HCT116 (cell line): Measurements from ENCODE around the gene CCNL2. TPM values are rescaled to one million over a fixed set of nuclear protein-coding genes. Genes with fewer than 3 reads are reported as not detected.

Experiments
- ATAC-seq: fragments of 200-7000 bp; cut with Tn5 transposase; 2 replicates; pipeline ENCODE4 v1.9.1; 2020; ENCODE audit warnings: mild to moderate bottlenecking, moderate library complexity
- BruUV-seq: library from RNA; stranded (reverse); fragments of 400-500 nt; replicated peaks from 2 replicates; lab custom pipeline; 2021; lab: Mats Ljungman, UMichigan
- CTCF ChIA-PET: fragments of 300-600 bp; sonication (Branson Sonifier 250); formaldehyde crosslinking; loops from one replicate; lab custom pipeline; 2021; ENCODE audit warnings: antibody characterized with exemption; lab: Charles Lee
- POLR2A ChIA-PET: fragments of 300-600, 350-600 bp; sonication (Branson Sonifier 250); formaldehyde crosslinking; loops from one replicate; lab custom pipeline; 2021; ENCODE audit warnings: antibody characterized with exemption; lab: Charles Lee
- RAD21 ChIA-PET, 2 experiments: fragments of 300-600 bp; sonication (Branson Sonifier 250); formaldehyde crosslinking; loops; one replicate each; lab custom pipeline; 2023; ENCODE audit warnings: low total read pairs in 2 of 2; ENCODE audit not compliant: uncharacterized antibody in 2 of 2, unreplicated experiment in 2 of 2, low non-redundant PET in 1 of 2; lab: Charles Lee
- DNase-seq: peaks from one replicate; pipeline ENCODE4 v3.0.0-alpha.2; 2010; ENCODE audit warnings: low read depth, low spot score
- H2AFZ ChIP-seq: fragments of 200-600 bp; shearing (Covaris generic), sonication (generic); 2 replicates; pipeline ENCODE4 v1.6.1; 2017; ENCODE audit warnings: low read depth, mixed run types, mixed read lengths, antibody characterized with exemption, low read length; ENCODE audit not compliant: poor library complexity, severe bottlenecking
- H3K27ac ChIP-seq: 2 replicates; pipeline ENCODE4 v1.5.1; 2012; ENCODE audit warnings: low read depth, low read length
- H3K27me3 ChIP-seq: fragments of 200-600 bp; sonication (generic); 2 replicates; pipeline ENCODE4 v1.6.1; 2016; ENCODE audit warnings: mixed run types, low read length, mixed read lengths; ENCODE audit not compliant: insufficient read depth
- H3K36me3 ChIP-seq, 2 experiments: fragments of 200-500 bp in 1 of 2; fragments of 200-600 bp in 1 of 2; sonication (Bioruptor generic) in 1 of 2; sonication (generic) in 1 of 2; 2 replicates each; pipeline versions ENCODE4 v1.5.1 to v1.6.1; 2014 to 2016; ENCODE audit warnings: low read length in 2 of 2, inconsistent platforms in 1 of 2, mixed read lengths in 1 of 2, mixed run types in 1 of 2; ENCODE audit not compliant: insufficient read depth in 2 of 2, control insufficient read depth in 1 of 2
- H3K4me1 ChIP-seq, 2 experiments: fragments of 200-600 bp in 1 of 2; sonication (generic) in 1 of 2; 2 replicates each; pipeline versions ENCODE4 v1.5.1 to v1.6.1; 2012 to 2017; ENCODE audit warnings: low read length in 2 of 2, inconsistent platforms in 1 of 2, mild to moderate bottlenecking in 1 of 2, mixed read lengths in 1 of 2, mixed run types in 1 of 2, moderate library complexity in 1 of 2; ENCODE audit not compliant: insufficient read depth in 2 of 2, control insufficient read depth in 1 of 2
- H3K4me2 ChIP-seq: fragments of 200-600 bp; sonication (generic); 2 replicates; pipeline ENCODE4 v1.6.1; 2017; ENCODE audit warnings: mixed run types, low read length, mixed read lengths
- H3K4me3 ChIP-seq, 2 experiments: fragments of 200-600 bp in 1 of 2; sonication (generic) in 1 of 2; replicated peaks in 1 of 2; 2 replicates each; pipeline ENCODE4 v1.5.1; 2011 to 2016; ENCODE audit warnings: low read length in 2 of 2, control low read depth in 1 of 2, low read depth in 1 of 2, mild to moderate bottlenecking in 1 of 2, mixed read lengths in 1 of 2, mixed run types in 1 of 2
- H3K79me2 ChIP-seq: fragments of 200-600 bp; sonication (generic); 2 replicates; pipeline ENCODE4 v1.6.1; 2017; ENCODE audit warnings: mild to moderate bottlenecking, mixed run types, low read length, moderate library complexity, mixed read lengths; ENCODE audit not compliant: insufficient read depth
- H3K9ac ChIP-seq: fragments of 200-600 bp; sonication (generic); 2 replicates; pipeline ENCODE4 v1.6.1; 2016; ENCODE audit warnings: low read length, mixed read lengths
- H3K9me2 ChIP-seq: fragments of 200-600 bp; sonication (generic), shearing (Covaris generic); 2 replicates; pipeline ENCODE4 v1.6.1; 2017; ENCODE audit warnings: mixed run types, mild to moderate bottlenecking, moderate library complexity; ENCODE audit not compliant: insufficient read depth
- H3K9me3 ChIP-seq, 2 experiments: fragments of 200-500 bp in 1 of 2; fragments of 200-600 bp in 1 of 2; sonication (Bioruptor generic) in 1 of 2; sonication (generic) in 1 of 2; 2 replicates each; pipeline ENCODE4 v1.6.1; 2014 to 2017; ENCODE audit warnings: low read length in 2 of 2, mixed read lengths in 2 of 2, inconsistent platforms in 1 of 2, low read depth in 1 of 2, mild to moderate bottlenecking in 1 of 2, mixed run types in 1 of 2, moderate library complexity in 1 of 2; ENCODE audit not compliant: control insufficient read depth in 1 of 2, insufficient read depth in 1 of 2
- H4K20me1 ChIP-seq: fragments of 200-600 bp; sonication (generic), shearing (Covaris generic); 2 replicates; pipeline ENCODE4 v1.6.1; 2017; ENCODE audit warnings: mixed run types, mild to moderate bottlenecking, moderate library complexity; ENCODE audit not compliant: insufficient read depth
- CBX3 ChIP-seq: IDR thresholded peaks from 2 replicates; pipeline ENCODE4 v1.6.1; 2012; ENCODE audit warnings: low read depth
- ELF1 ChIP-seq: IDR thresholded peaks from 2 replicates; pipeline ENCODE4 v1.6.1; 2012; ENCODE audit warnings: low read depth, borderline replicate concordance
- EZH2phosphoT487 ChIP-seq: fragments of 200-600 bp; IDR thresholded peaks from 2 replicates; pipeline ENCODE4 v1.6.1; 2018; ENCODE audit warnings: antibody characterized with exemption, borderline replicate concordance
- JUND ChIP-seq: IDR thresholded peaks from 2 replicates; pipeline ENCODE4 v1.6.1; 2012
- POLR2A ChIP-seq: IDR thresholded peaks from 2 replicates; pipeline ENCODE4 v1.7.0; 2011; ENCODE audit warnings: borderline replicate concordance; ENCODE audit not compliant: insufficient read depth, insufficient read length; ENCODE audit errors: extremely low read depth
- POLR2AphosphoS5 ChIP-seq: IDR thresholded peaks from 2 replicates; pipeline ENCODE4 v1.6.1; 2011; ENCODE audit warnings: mild to moderate bottlenecking, low read depth, low read length, moderate library complexity
- REST ChIP-seq: IDR thresholded peaks from 2 replicates; pipeline ENCODE4 v1.6.1; 2012; ENCODE audit warnings: low read depth
- SIN3A ChIP-seq: IDR thresholded peaks from 2 replicates; pipeline ENCODE4 v1.6.1; 2012; ENCODE audit warnings: low read depth
- SP1 ChIP-seq: IDR thresholded peaks from 2 replicates; pipeline ENCODE4 v1.6.1; 2012; ENCODE audit warnings: low read depth
- SRF ChIP-seq: IDR thresholded peaks from 2 replicates; pipeline ENCODE4 v1.6.1; 2012; ENCODE audit warnings: low read depth
- YY1 ChIP-seq: IDR thresholded peaks from 2 replicates; pipeline ENCODE4 v1.6.1; 2011; ENCODE audit warnings: low read length, low read depth, moderate library complexity, mild to moderate bottlenecking; ENCODE audit not compliant: insufficient replicate concordance; ENCODE audit errors: extremely low read depth
- ZBTB33 ChIP-seq: IDR thresholded peaks from 2 replicates; pipeline ENCODE4 v1.6.1; 2011; ENCODE audit warnings: mild to moderate bottlenecking, low read length, moderate library complexity; ENCODE audit not compliant: insufficient replicate concordance; ENCODE audit errors: extremely low read depth
- ZNF274 ChIP-seq: fragments of 200-500 bp; sonication (Bioruptor generic); IDR thresholded peaks from 2 replicates; pipeline ENCODE4 v1.6.1; 2014; ENCODE audit warnings: mild to moderate bottlenecking, low read depth, low read length, inconsistent platforms
- intact Hi-C: fragments of 100-400 bp; cut with micrococcal nuclease; formaldehyde crosslinking; loops from 2 replicates; pipeline ENCODE4 v1.10.0; 2022
- total RNA-seq: library from RNA; stranded (reverse); gene quantifications from one replicate; pipeline ENCODE4 v1.2.1, GENCODE V29; 2021; ENCODE audit not compliant: unreplicated experiment
- TF ChIP-seq, protein P1 (sequence below): IDR thresholded peaks from 2 replicates; pipeline ENCODE4 v1.6.1; 2012

The CCNL2 gene
- total RNA-seq, 1 experiment from 2014 or later, result 173 TPM

DNA sequence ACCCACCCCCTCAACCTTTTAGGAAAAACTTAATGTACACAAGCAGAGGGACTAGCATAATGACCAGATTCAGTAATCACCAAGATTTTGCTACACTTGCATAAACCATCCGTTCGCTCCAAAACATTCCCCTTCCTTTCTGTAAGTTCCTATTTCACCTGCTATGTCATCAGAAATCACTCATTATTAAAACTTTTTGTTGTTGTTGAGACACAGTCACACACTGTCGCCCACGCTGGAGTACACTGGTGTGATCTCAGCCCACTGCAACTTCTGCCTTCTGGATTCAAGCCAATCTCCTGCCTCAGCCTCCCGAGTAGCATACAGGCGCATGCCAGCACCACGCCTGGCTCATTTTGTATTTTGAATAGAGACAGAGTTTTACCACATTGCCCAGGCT, 4.5 kb upstream of the CCNL2 start:
- POLR2A ChIA-PET, result no interaction called here

More for the DNA sequence above, 4.5 kb upstream of the CCNL2 start:
- no peak for DNase-seq
- intact Hi-C loops, result loop anchor here (2.0 kb wide), 1 partner anchor 37 kb away; no protein-coding TSS in a partner anchor
- CTCF ChIA-PET, result no interaction called here
- TF ChIP-seq ELF1, result no peak
- TF ChIP-seq CBX3, result no peak
- TF ChIP-seq EZH2phosphoT487, result no peak
- no peak for TF ChIP-seq ZNF274
- no peak for TF ChIP-seq SIN3A
- no peak for TF ChIP-seq SP1
- no peak for TF ChIP-seq POLR2A
- TF ChIP-seq YY1, result no peak
- TF ChIP-seq SRF, result no peak
- TF ChIP-seq, protein P1, sequence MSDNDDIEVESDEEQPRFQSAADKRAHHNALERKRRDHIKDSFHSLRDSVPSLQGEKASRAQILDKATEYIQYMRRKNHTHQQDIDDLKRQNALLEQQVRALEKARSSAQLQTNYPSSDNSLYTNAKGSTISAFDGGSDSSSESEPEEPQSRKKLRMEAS, result no peak
- no peak for TF ChIP-seq JUND
- TF ChIP-seq REST, result no peak
- no peak for TF ChIP-seq ZBTB33
- no peak for TF ChIP-seq POLR2AphosphoS5
- ATAC-seq, result no peak
- Histone ChIP-seq H3K4me1 (peaks cover 23 to 50% of the 10 kb centered on the region in 2 experiments), H3K9ac (no peak overlapping the region), H3K79me2 (peaks cover 85% of the 10 kb centered on the region), H2AFZ (no peak overlapping the region), H3K27ac (no peak overlapping the region), H3K36me3 (peaks cover 17 to 42% of the 10 kb centered on the region in 2 experiments), H3K9me2 (no peaks in the 10 kb centered on the region), H3K4me2 (no peak overlapping the region), H4K20me1 (peaks cover 9% of the 10 kb centered on the region; the same call in 1 of the 2 replicates), H3K27me3 (no peaks in the 10 kb centered on the region), H3K4me3 (no peak overlapping the region), H3K9me3 (no peaks in the 10 kb centered on the region)
- BruUV-seq, result no TSS peak
- RAD21 ChIA-PET, result no interaction called here
